HG03432 (cell line): ENCODE measurements around the gene BICDL2.

ENCODE experiments used
- ATAC-seq: cut with Tn5 transposase; IDR thresholded peaks from one replicate; pipeline ENCODE4 v1.9.1; 2021; ENCODE audit warnings: mild to moderate bottlenecking, moderate library complexity; ENCODE audit not compliant: unreplicated experiment

BICDL2 gene

DNA sequence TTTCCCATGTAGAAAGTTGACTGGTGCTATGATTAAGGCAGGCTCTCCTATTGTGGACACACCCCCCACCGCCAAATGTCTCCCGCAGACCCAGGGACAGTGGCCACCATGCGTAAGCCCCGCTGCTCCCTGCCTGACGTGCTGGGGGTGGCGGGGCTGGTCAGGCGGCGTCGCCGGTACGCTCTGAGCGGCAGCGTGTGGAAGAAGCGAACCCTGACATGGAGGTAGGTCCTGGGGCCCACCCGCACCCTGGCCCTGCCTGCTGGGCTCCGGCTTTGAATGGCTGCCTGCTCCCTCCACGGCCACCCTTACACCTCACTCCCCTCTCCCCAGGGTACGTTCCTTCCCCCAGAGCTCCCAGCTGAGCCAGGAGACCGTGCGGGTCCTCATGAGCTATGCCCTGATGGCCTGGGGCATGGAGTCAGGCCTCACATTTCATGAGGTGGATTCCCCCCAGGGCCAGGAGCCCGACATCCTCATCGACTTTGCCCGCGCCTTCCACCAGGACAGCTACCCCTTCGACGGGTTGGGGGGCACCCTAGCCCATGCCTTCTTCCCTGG is 13.3 kb upstream of the BICDL2 start:
- no peak for ATAC-seq

DNA sequence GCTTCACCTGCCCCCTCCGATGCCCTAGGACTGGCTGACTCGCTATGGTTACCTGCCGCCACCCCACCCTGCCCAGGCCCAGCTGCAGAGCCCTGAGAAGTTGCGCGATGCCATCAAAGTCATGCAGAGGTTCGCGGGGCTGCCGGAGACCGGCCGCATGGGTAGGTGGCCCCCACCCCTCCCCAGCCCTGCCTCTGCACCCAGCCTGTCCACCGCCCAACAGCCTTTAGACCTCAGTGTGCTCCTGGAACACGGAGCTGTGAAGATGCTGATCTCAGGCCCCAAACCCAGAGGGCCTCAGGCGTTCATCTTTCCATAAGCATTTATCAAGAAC is 10.6 kb upstream of the BICDL2 start:
- ATAC-seq, result no peak

GRCh38 chr16:3046641-3047386 is 10.1 kb upstream of the BICDL2 start:
- ATAC-seq, result no peak

DNA sequence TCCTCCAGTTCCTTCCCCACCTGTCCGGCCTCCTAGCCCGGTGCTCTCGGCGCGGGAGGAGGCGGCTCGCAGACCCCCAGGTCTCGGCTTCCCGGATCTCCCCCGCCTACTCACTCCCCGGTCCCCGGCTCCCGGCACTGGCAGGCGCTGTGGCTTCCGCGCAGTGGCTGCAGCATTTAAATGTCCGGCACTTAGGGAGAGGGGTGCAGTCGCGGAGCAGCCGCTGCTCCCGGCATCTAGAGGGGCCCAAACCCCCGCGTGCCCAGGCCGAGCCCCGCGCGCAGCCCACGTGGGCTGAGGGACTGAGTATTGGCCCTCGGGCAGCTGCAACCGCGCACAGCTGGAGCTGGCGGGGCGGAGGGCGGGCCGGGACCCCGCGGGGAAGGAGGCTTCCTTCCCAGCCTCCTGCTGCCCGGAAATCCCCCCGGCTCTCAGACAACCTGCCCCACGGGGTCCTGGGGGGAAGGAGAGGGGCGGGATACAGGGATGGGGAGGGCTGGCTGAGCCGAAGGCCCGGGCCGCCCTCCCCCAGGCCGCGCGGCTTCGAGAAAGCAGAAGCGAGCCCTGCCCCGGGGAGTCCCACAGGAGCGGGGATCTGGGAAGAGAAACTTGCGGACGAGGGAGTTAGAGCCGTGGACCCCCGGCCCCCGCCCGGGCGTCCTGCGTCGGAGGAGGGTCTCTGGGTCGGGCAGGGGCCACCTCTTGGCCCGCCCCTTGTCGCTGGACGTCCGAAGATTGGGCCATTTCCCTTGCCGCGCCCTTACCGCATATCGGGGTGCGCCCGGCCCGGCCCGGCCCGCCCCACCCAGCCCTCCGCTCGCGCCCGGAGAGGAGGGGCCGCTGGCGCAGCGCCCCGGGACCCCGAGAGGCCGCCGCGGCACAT is 9.3 kb upstream of the BICDL2 start, which contains the start of gene MMP25:
MMP25 (plus strand) TSS at position 804 of the 883 bp plus-strand sequence. CDS start 357 bp downstream, outside the sequence.
- ATAC-seq, result no peak

DNA sequence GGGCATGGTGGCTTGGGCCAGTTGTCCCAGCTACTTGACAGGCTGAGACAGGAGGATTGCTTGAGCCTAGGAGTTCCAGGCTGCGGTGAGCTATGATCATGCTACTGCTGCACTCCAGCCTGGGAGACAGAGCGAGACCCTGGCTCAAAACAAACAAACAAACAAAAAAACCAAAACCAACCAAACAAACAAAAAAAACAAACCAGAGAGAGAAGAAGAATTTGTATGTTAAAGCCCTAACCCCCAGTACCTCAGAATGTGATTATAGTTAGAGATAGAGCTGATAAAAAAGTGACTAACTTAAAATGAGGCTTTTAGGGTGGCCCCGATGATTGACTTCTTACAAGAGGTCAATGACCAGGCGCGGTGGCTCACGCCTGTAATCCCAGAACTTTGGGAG is 8.0 kb upstream of the BICDL2 start:
- ATAC-seq, result no peak

DNA sequence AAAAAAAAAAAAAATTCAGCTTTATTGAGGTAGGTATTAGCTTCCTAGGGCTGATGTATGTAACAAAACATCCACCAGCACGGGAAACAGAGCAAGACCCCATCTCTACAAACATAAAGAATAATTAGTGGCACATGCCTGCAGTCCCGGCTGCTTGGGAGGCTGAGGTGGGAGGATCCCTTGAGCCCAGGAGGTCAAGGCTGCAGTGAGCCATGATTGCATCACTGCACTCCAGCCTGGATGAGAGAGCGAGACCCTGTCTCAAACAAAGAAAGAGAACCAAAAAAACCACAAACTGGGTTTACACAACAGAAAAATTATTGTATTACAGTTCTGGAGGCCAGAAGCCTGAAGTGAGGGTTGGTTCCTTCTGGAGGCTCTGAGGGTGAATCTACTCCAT is 5.6 kb upstream of the BICDL2 start:
- ATAC-seq, result no peak

GRCh38 chr16:3038896-3039295 is 2.2 kb upstream of the BICDL2 start:
- no peak for ATAC-seq

DNA sequence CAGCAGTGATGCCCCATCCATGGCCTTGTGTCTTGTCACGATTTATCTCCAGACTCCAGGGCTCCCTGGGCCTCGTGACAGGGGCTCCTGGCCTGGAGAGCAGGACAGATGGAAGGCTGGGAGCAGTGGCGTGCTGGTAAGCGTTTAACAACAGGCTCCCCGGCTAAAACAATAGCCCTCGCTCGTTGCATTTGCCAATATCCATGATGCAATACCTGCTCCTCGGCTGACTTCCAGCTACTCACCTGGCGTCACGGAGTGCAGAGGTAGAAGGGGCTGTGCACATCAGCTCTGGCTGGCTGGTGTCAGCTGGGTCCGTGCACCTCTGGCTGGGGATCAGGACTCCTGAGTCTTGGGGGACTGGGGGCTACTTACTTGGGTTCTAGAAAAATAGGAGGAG is 1.5 kb upstream of the BICDL2 start:
- ATAC-seq, result no peak

GRCh38 chr16:3035972-3036725 is 595 bp downstream of the BICDL2 start:
- ATAC-seq, result no peak

- no peak for ATAC-seq
Measured at GRCh38 chr16:3035289-3035971, 1.3 kb downstream of the BICDL2 start.

DNA sequence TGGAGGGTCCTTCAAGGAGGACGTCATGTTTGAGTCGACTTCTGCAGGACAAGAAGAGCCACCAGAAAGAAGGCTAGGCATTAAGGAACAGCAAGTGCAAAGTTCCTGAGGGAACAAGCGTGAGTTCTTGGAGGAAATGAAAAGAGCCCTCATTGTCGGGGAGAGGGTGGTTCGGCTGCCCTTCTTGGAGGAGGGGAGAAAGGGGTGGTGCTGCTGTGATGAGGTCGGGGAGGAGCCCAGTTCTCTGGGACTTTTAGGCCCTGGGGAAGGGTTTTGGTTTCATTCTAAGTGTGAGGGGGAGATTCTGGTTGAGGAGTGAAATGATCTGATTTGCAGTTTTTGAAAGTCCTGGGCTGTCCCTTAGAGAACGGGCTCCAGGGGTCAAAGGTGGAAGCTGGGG is 4.1 kb downstream of the BICDL2 start:
- no peak for ATAC-seq

GRCh38 chr16:3030222-3031212 is 6.2 kb downstream of the BICDL2 start:
- no peak for ATAC-seq

GRCh38 chr16:3029491-3030221 is 7.1 kb downstream of the BICDL2 start:
- ATAC-seq, result no peak

- no peak for ATAC-seq
Measured at GRCh38 chr16:3028716-3029319, 7.9 kb downstream of the BICDL2 start.

- peak; percentile 27 for ATAC-seq
Measured at GRCh38 chr16:3027983-3028715, 8.6 kb downstream of the BICDL2 start.

DNA sequence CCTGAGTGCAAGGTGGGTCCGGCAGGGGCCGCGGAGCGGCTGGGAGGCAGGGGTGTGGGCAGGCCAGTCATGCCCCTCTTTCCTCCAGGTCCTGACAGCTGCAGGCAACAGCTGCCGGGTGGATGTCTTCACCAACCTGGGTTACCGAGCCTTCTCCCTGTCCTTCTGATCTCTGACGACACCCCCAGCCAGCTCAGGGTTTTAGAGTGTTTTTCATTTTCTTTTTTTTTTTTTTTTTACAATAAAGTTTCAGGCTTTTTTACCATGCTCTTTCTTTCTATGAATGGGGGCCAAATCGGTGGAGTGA is 9.3 kb downstream of the BICDL2 start:
- no peak for ATAC-seq

DNA sequence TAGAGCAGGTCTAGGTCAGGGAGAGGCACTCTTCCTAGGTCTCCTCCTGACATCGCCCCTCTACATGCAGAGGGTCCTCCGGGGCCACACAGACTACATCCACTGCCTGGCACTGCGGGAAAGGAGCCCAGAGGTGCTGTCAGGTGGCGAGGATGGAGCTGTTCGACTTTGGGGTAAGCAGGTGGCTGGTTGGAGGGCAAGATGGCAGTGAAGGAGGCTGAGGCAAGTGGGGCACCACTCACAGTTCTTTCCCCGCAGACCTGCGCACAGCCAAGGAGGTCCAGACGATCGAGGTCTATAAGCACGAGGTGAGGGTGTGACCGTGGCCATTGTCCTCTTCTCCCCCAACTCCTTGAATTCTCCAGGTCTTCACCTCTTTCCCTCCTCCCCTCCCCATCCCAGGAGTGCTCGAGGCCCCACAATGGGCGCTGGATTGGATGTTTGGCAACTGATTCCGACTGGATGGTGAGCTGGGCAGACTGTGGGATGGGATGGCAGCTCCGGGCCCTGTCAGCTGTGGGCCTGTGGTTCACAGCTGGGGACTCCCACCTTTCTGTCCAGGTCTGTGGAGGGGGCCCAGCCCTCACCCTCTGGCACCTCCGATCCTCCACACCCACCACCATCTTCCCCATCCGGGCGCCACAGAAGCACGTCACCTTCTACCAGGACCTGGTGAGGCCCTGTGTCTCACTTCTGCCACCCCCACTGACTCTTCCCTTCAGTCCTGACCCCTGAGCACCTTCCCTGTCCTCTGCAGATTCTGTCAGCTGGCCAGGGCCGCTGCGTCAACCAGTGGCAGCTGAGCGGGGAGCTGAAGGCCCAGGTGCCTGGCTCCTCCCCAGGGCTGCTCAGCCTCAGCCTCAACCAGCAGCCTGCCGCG is 9.9 kb downstream of the BICDL2 start:
- no peak for ATAC-seq
